Body of pancreas (tissue), 4 donors: ENCODE data around the gene ARHGEF2.

ENCODE experiments used
- POLR2A ChIP-seq, 3 donors: fragments of 450-650 bp; IDR thresholded peaks; one replicate each; pipeline ENCODE4 v1.6.1; 2016; ENCODE audit warnings: antibody characterized with exemption in 3 of 3, mild to moderate bottlenecking in 2 of 3
- TF ChIP-seq, protein P1 (sequence below), 7 experiments: fragments of 450-650 bp in 4 of 7; fragments of 200-600 bp in 3 of 7; sonication (generic) in 3 of 7; IDR thresholded peaks; one replicate each; pipeline ENCODE4 v1.5.1; 2016 to 2019; ENCODE audit warnings: antibody characterized with exemption in 7 of 7

DNA sequence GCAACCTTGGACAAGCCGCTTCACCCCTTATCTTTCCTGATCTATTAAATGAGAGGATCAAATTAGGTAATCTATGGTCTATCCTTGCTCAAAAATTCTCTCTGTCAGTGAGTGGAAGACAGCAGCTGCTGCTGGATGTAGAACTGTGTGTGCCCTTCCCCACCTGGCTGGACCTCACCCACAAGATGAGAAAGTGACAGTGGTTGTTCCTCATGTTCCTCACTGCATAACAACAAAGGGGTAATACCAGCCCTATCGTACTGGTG, 25.5 kb upstream of the ARHGEF2 start:
- TF ChIP-seq, protein P1, sequence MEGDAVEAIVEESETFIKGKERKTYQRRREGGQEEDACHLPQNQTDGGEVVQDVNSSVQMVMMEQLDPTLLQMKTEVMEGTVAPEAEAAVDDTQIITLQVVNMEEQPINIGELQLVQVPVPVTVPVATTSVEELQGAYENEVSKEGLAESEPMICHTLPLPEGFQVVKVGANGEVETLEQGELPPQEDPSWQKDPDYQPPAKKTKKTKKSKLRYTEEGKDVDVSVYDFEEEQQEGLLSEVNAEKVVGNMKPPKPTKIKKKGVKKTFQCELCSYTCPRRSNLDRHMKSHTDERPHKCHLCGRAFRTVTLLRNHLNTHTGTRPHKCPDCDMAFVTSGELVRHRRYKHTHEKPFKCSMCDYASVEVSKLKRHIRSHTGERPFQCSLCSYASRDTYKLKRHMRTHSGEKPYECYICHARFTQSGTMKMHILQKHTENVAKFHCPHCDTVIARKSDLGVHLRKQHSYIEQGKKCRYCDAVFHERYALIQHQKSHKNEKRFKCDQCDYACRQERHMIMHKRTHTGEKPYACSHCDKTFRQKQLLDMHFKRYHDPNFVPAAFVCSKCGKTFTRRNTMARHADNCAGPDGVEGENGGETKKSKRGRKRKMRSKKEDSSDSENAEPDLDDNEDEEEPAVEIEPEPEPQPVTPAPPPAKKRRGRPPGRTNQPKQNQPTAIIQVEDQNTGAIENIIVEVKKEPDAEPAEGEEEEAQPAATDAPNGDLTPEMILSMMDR (IDR thresholded peaks at IDR 0.05), result no peak
- no peak for TF ChIP-seq POLR2A (IDR thresholded peaks at IDR 0.05)
